Measurements from ENCODE around the gene WTIP. TPM values are rescaled to one million over a fixed set of nuclear protein-coding genes. Genes with fewer than 3 reads are reported as not detected.
"Not testable (repeated sequence)": the region's sequence is repeated elsewhere in the genome, so short reads cannot be mapped to it uniquely, and the experiment has no call there.

The WTIP gene
- total RNA-seq, 2 donors from 2014 or later, result 22.9 to 40.8 TPM

- intact Hi-C loops (cut with DNase I), result no loop called here
Observed at GRCh38 chr19:34454091-34454490, 27.5 kb upstream of the WTIP start.

DNA sequence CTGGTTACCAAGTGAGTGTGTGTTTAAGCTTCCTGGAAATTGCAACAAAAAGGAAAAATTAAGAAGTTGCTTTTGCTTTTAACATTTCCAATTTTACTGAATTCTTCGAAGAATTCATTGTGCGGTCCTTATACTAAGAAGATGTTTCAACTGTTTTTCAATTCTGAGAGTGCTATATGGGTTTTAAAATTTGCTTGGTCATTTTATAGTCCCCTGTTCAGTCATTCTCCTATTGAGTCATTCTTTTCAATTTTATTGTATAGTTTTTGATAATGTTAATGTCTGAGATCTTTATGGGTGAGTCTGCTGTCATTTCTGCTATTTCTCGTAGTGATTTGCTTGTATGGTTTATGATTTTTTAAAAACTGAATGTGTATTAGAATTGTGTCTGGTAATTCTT lies 26.9 kb upstream of the WTIP start:
- Histone ChIP-seq H3K4me3 (no peak overlapping the region), H3K4me1 (replicated peaks) (no peaks in the 10 kb centered on the region), H3K36me3 (peaks cover 0 to 10% of the 10 kb centered on the region in 2 donors)

More at GRCh38 chr19:34454091-34454490, 27.5 kb upstream of the WTIP start:
- H3K27ac ChIP-seq, result no peak overlapping the region
- H3K4me1 ChIP-seq (replicated peaks), result no peaks in the 10 kb centered on the region
- no peaks in the 10 kb centered on the region for H3K9me3 ChIP-seq
- H3K27me3 ChIP-seq (replicated peaks; ENCODE audit: insufficient read depth), result no peaks in the 10 kb centered on the region
- DNase-seq (ENCODE audit: low spot score), result no peak
- no peak overlapping the region for H3K4me3 ChIP-seq
- 84% methylated on average over 2 of the region's 2 CpGs for WGBS
- TF ChIP-seq POLR2A (IDR thresholded peaks at IDR 0.05), result no peak
- TF ChIP-seq POLR2AphosphoS5 (IDR thresholded peaks at IDR 0.05), result no peak
- no peak for TF ChIP-seq CTCF (IDR thresholded peaks at IDR 0.05)
- H3K36me3 ChIP-seq, result peaks cover 0 to 10% of the 10 kb centered on the region in 2 donors

GRCh38 chr19:34455783-34456480 lies 25.6 kb upstream of the WTIP start:
- DNase-seq (ENCODE audit: low spot score); H3K27ac ChIP-seq; H3K27me3 ChIP-seq (replicated peaks; ENCODE audit: insufficient read depth); H3K4me1 ChIP-seq (replicated peaks); H3K9me3 ChIP-seq; intact Hi-C loops (cut with DNase I); H3K4me3 ChIP-seq: not testable (repeated sequence)
- H3K36me3 ChIP-seq, result peaks cover 0 to 10% of the 10 kb centered on the region in 2 donors
- 91% methylated on average over 17 of the region's 17 CpGs for WGBS

More for the DNA sequence above, 26.9 kb upstream of the WTIP start:
- intact Hi-C loops (cut with DNase I), result no loop called here
- Histone ChIP-seq H3K9me3 (no peaks in the 10 kb centered on the region), H3K27me3 (replicated peaks; ENCODE audit: insufficient read depth) (no peaks in the 10 kb centered on the region), H3K27ac (no peak overlapping the region)
- TF ChIP-seq POLR2AphosphoS5 (IDR thresholded peaks at IDR 0.05) (no peak), CTCF (IDR thresholded peaks at IDR 0.05) (no peak), POLR2A (IDR thresholded peaks at IDR 0.05) (no peak)
- no peak for DNase-seq (ENCODE audit: low spot score)
- WGBS, result 95% methylated on average over 3 of the region's 3 CpGs

DNA sequence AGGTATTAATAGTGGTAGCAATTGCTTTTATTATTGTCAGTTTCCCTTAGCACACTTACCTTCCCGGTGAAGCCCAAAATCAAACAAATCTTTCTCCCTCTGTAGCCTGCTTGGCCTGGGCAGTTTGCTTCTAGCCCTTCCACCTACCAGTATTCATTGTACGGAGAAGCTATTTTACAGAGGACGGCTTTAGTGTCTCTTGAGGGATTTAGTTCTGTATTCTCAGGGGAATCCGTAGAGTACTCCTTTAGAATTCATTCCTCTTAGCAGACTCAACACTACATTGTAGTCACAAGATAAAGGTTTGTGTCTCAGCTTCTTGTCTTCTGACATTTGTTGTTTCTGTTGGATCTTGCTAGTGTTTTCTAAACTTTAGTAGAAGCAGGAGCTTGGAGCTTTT lies 24.1 kb upstream of the WTIP start:
- H3K4me3 ChIP-seq, result no peak overlapping the region
- DNase-seq (ENCODE audit: low spot score), result no peak
- no peaks in the 10 kb centered on the region for H3K4me1 ChIP-seq (replicated peaks)
- no peaks in the 10 kb centered on the region for H3K27me3 ChIP-seq (replicated peaks; ENCODE audit: insufficient read depth)
- peaks cover 0 to 10% of the 10 kb centered on the region in 2 donors for H3K36me3 ChIP-seq
- intact Hi-C loops (cut with DNase I), result no loop called here
- H3K9me3 ChIP-seq, result no peaks in the 10 kb centered on the region
- WGBS, result 52% methylated on average over 4 of the region's 4 CpGs
- H3K27ac ChIP-seq, result no peak overlapping the region
- TF ChIP-seq POLR2A (IDR thresholded peaks at IDR 0.05) (no peak), CTCF (IDR thresholded peaks at IDR 0.05) (no peak), POLR2AphosphoS5 (IDR thresholded peaks at IDR 0.05) (no peak)

GRCh38 chr19:34458677-34459076 lies 22.9 kb upstream of the WTIP start:
- H3K36me3 ChIP-seq, result peaks cover 0 to 4% of the 10 kb centered on the region in 2 donors
- no peak overlapping the region for H3K4me3 ChIP-seq
- no peak for DNase-seq (ENCODE audit: low spot score)
- no peak overlapping the region for H3K27ac ChIP-seq
- no peaks in the 10 kb centered on the region for H3K27me3 ChIP-seq (replicated peaks; ENCODE audit: insufficient read depth)
- H3K4me1 ChIP-seq (replicated peaks), result no peaks in the 10 kb centered on the region
- WGBS, result 61% methylated on average over 5 of the region's 5 CpGs
- no peaks in the 10 kb centered on the region for H3K9me3 ChIP-seq
- intact Hi-C loops (cut with DNase I), result no loop called here
- TF ChIP-seq CTCF (IDR thresholded peaks at IDR 0.05) (no peak), POLR2AphosphoS5 (IDR thresholded peaks at IDR 0.05) (no peak), POLR2A (IDR thresholded peaks at IDR 0.05) (no peak)
